Measurements from ENCODE around the gene NRN1.

DNA sequence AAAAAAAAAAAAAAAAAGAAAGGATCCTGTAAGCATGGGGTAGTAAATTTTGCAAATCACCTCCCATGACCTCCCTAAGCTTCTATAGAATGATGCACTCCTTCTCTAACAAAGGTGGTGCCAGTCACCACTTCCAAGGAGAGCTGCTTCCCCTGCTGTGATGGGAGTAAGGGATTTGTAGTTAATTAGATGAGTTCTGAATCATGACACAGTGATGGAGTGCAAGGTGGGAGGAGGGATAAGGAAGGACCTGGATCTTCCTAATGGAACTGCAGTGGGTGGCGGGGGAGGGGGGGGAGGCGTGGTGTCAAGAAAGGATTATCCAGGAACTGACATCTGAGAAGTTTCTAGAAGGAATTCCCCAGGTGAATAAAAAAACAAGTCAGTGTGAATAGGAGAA is 47.8 kb downstream of the NRN1 start:
- TF ChIP-seq HDGF (IDR thresholded peaks at IDR 0.05; ENCODE audit: borderline replicate concordance) (no peak), FOXK2 (IDR thresholded peaks at IDR 0.05) (no peak), TARDBP (IDR thresholded peaks at IDR 0.05) (no peak), SUZ12 (IDR thresholded peaks at IDR 0.05) (no peak), SP1 (IDR thresholded peaks at IDR 0.05) (no peak)
- TF ChIP-seq, protein P1, sequence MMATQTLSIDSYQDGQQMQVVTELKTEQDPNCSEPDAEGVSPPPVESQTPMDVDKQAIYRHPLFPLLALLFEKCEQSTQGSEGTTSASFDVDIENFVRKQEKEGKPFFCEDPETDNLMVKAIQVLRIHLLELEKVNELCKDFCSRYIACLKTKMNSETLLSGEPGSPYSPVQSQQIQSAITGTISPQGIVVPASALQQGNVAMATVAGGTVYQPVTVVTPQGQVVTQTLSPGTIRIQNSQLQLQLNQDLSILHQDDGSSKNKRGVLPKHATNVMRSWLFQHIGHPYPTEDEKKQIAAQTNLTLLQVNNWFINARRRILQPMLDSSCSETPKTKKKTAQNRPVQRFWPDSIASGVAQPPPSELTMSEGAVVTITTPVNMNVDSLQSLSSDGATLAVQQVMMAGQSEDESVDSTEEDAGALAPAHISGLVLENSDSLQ (IDR thresholded peaks at IDR 0.05), result no peak
